Measurements from ENCODE around the gene MED19. TPM values are rescaled to one million over a fixed set of nuclear protein-coding genes. Genes with fewer than 3 reads are reported as not detected.
A peak's percentile ranks its signal among the peaks of the same experiment; 100 is the strongest.

Gene MED19
- total and polyA plus RNA-seq, 2 donors (not counting 1 experiment from before 2014, with no cell fraction given), result 9.3 to 15.0 TPM

DNA sequence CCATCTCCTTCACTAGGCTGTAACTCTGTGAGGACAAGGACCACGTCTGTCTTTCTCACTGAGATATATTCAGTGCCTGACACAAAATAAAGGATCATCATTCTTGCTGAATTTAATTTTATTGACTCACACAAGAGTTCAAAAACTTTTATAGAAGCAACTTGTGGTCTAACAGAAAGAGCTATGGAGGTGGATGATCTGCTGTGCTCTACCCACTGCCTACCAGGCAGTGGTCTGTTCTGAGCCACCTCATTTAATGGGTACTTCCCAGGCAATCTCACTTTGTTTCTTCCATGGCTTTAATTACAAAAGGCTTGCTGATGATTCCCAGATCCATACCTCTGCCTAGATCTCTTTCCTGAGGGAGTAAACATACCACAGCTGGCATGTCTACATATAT lies 34.9 kb upstream of the MED19 start:
- Histone ChIP-seq H3K27ac (ENCODE audit: low read length in 2 of 2) (peak overlapping the region in 1 of 2 donors; percentile 44), H4K20me1 (ENCODE audit: control insufficient read depth, insufficient read depth, low read length, poor library complexity, severe bottlenecking) (no peaks in the 10 kb centered on the region), H3K79me2 (ENCODE audit: control insufficient read depth, insufficient read depth, low read length) (peaks cover 32% of the 10 kb centered on the region), H3K36me3 (replicated peaks in 1 of 2; ENCODE audit: control extremely low read depth in 1 of 2, control insufficient read depth in 1 of 2, extremely low read depth in 1 of 2, insufficient read depth in 2 of 2, low read length in 1 of 2) (peaks cover 8 to 40% of the 10 kb centered on the region in 2 experiments), H2AFZ (ENCODE audit: insufficient read depth, low read depth, low read length, poor library complexity, severe bottlenecking) (no peak overlapping the region), H3K9ac (ENCODE audit: low read length) (no peak overlapping the region), H3K27me3 (replicated peaks in 1 of 4; ENCODE audit: control extremely low read depth in 1 of 4, control insufficient read depth in 3 of 4, insufficient read depth in 4 of 4, low read length in 3 of 4) (no peaks in the 10 kb centered on the region), H3K4me2 (replicated peaks; ENCODE audit: low read depth, low read length, poor library complexity, severe bottlenecking) (no peak overlapping the region), H3K4me3 (ENCODE audit: control extremely low read depth in 1 of 5, extremely low read depth in 1 of 5, insufficient read depth in 1 of 5, low read depth in 2 of 5, low read length in 4 of 5) (no peak overlapping the region), H3K4me1 (ENCODE audit: control insufficient read depth in 2 of 2, insufficient read depth in 2 of 2, low read length in 2 of 2) (peaks cover 11 to 26% of the 10 kb centered on the region in 2 donors), H3K9me3 (ENCODE audit: control extremely low read depth in 1 of 3, control insufficient read depth in 2 of 3, insufficient read depth in 1 of 3, low read length in 2 of 3) (no peaks in the 10 kb centered on the region)
- POLR2A ChIA-PET, result interaction anchor here (0.6 kb wide), 2 partner anchors 31 to 37 kb away, joined by 3 to 7 read pairs; no protein-coding TSS in a partner anchor
- CTCF ChIA-PET, result interaction anchor here (6.8 kb wide), 1 partner anchor 55 kb away, joined by 180 read pairs; no protein-coding TSS in a partner anchor
- Mint-ChIP-seq H3K4me1 (peaks cover 35% of the 10 kb centered on the region), H3K27me3 (no peaks in the 10 kb centered on the region), H3K27ac (peak overlapping the region; percentile 16), H3K4me3 (no peak overlapping the region), H3K9me3 (ENCODE audit: insufficient read depth) (no peaks in the 10 kb centered on the region)
- ATAC-seq (ENCODE audit: low read depth) (no peak), DNase-seq (no peak)
- no CpG with 5 or more reads among the region's 1 CpG for WGBS (ENCODE audit: insufficient coverage)
- intact Hi-C loops (cut with micrococcal nuclease), result no loop called here
- TF ChIP-seq, protein P1, sequence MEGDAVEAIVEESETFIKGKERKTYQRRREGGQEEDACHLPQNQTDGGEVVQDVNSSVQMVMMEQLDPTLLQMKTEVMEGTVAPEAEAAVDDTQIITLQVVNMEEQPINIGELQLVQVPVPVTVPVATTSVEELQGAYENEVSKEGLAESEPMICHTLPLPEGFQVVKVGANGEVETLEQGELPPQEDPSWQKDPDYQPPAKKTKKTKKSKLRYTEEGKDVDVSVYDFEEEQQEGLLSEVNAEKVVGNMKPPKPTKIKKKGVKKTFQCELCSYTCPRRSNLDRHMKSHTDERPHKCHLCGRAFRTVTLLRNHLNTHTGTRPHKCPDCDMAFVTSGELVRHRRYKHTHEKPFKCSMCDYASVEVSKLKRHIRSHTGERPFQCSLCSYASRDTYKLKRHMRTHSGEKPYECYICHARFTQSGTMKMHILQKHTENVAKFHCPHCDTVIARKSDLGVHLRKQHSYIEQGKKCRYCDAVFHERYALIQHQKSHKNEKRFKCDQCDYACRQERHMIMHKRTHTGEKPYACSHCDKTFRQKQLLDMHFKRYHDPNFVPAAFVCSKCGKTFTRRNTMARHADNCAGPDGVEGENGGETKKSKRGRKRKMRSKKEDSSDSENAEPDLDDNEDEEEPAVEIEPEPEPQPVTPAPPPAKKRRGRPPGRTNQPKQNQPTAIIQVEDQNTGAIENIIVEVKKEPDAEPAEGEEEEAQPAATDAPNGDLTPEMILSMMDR (IDR thresholded peaks at IDR 0.05), result no peak
- no peak for TF ChIP-seq EZH2 (IDR thresholded peaks at IDR 0.05; ENCODE audit: borderline replicate concordance, insufficient read depth, low read depth, low read length, poor library complexity, severe bottlenecking)

DNA sequence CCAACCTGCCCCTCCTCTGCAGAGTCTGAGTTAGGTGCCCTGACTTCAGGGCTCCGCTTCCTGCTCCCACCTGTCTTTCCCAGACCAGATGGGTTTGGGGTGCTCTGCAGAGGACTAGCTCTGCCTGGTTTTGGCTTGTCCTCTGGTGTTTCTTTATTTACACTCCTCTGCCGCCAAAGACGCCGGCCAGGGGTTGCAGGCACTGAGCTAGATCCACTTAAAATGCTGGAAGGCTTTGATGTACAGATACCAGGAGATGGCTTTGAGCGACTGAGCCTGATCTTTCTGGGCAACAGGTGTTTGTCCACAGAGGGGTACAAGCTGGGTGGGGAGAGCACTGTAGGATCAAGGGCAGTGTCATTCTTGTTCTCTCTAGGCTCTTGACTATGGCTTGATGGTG lies 33.2 kb upstream of the MED19 start:
- peaks cover 11 to 32% of the 10 kb centered on the region in 2 donors for H3K4me1 ChIP-seq (ENCODE audit: control insufficient read depth in 2 of 2, insufficient read depth in 2 of 2, low read length in 2 of 2)
- WGBS (ENCODE audit: insufficient coverage), result 98% methylated on average over 5 of the region's 5 CpGs
- Mint-ChIP-seq H3K4me3 (no peak overlapping the region), H3K4me1 (peaks cover 39% of the 10 kb centered on the region), H3K9me3 (ENCODE audit: insufficient read depth) (no peaks in the 10 kb centered on the region), H3K27ac (peak overlapping the region; percentile 63), H3K27me3 (no peaks in the 10 kb centered on the region)
- intact Hi-C loops (cut with micrococcal nuclease), result no loop called here
- H3K4me3 ChIP-seq (ENCODE audit: control extremely low read depth in 1 of 5, extremely low read depth in 1 of 5, insufficient read depth in 1 of 5, low read depth in 2 of 5, low read length in 4 of 5), result no peak overlapping the region
- DNase-seq (no peak), ATAC-seq (ENCODE audit: low read depth) (no peak)
- no peak overlapping the region for H3K9ac ChIP-seq (ENCODE audit: low read length)
- H3K4me2 ChIP-seq (replicated peaks; ENCODE audit: low read depth, low read length, poor library complexity, severe bottlenecking), result no peak overlapping the region
- peak overlapping the region in 1 of 2 donors; percentile 38 for H3K27ac ChIP-seq (ENCODE audit: low read length in 2 of 2)
- no peaks in the 10 kb centered on the region for H3K9me3 ChIP-seq (ENCODE audit: control extremely low read depth in 1 of 3, control insufficient read depth in 2 of 3, insufficient read depth in 1 of 3, low read length in 2 of 3)
- TF ChIP-seq EZH2 (IDR thresholded peaks at IDR 0.05; ENCODE audit: borderline replicate concordance, insufficient read depth, low read depth, low read length, poor library complexity, severe bottlenecking), result no peak
- TF ChIP-seq, protein P1 (IDR thresholded peaks at IDR 0.05), result no peak
- no peak overlapping the region for H2AFZ ChIP-seq (ENCODE audit: insufficient read depth, low read depth, low read length, poor library complexity, severe bottlenecking)
- ChIA-PET CTCF (interaction anchor here (6.2 kb wide), 1 partner anchor 56 kb away, joined by 68 read pairs; no protein-coding TSS in a partner anchor), POLR2A (no interaction called here)
- peaks cover 37% of the 10 kb centered on the region for H3K79me2 ChIP-seq (ENCODE audit: control insufficient read depth, insufficient read depth, low read length)
- no peaks in the 10 kb centered on the region for H3K27me3 ChIP-seq (replicated peaks in 1 of 4; ENCODE audit: control extremely low read depth in 1 of 4, control insufficient read depth in 3 of 4, insufficient read depth in 4 of 4, low read length in 3 of 4)
- no peaks in the 10 kb centered on the region for H4K20me1 ChIP-seq (ENCODE audit: control insufficient read depth, insufficient read depth, low read length, poor library complexity, severe bottlenecking)
- H3K36me3 ChIP-seq (replicated peaks in 1 of 2; ENCODE audit: control extremely low read depth in 1 of 2, control insufficient read depth in 1 of 2, extremely low read depth in 1 of 2, insufficient read depth in 2 of 2, low read length in 1 of 2), result peaks cover 8 to 40% of the 10 kb centered on the region in 2 experiments

Measured in B cell (primary cell).